H1 (cell line): ENCODE results near the gene NFIX. TPM values are rescaled to one million over a fixed set of nuclear protein-coding genes. Genes with fewer than 3 reads are reported as not detected.

ENCODE experiments used
- CTCF ChIA-PET: fragments of 300-600 bp; sonication (Branson Sonifier 250); formaldehyde crosslinking; loops from one replicate; lab custom pipeline; 2021; ENCODE audit not compliant: partially characterized antibody; lab: Charles Lee
- POLR2A ChIA-PET: fragments of 300-600 bp; sonication (Branson Sonifier 250); formaldehyde crosslinking; loops from one replicate; lab custom pipeline; 2021; ENCODE audit warnings: inconsistent platforms; ENCODE audit not compliant: partially characterized antibody; lab: Charles Lee
- DNase-seq, 2 experiments: peaks; one replicate each; pipeline versions ENCODE4 v3.0.0 to v3.0.0-alpha.2; 2010 to 2022; ENCODE audit warnings: low spot score in 2 of 2, low read depth in 1 of 2, mixed read lengths in 1 of 2
- FAIRE-seq: peaks from 2 replicates; lab custom pipeline; 2011; peaks lifted over from hg19 to GRCh38; lab: Jason Lieb, UNC
- H2AFZ ChIP-seq: 2 replicates; pipeline ENCODE4 v1.8.1; 2012; ENCODE audit warnings: low read length, inconsistent platforms
- H2AK5ac ChIP-seq: 2 replicates; pipeline ENCODE4 v1.6.1; 2013; ENCODE audit warnings: low read depth, low read length
- H2BK120ac ChIP-seq: replicated peaks from 2 replicates; pipeline ENCODE3; 2013; ENCODE audit warnings: low read depth, low read length, inconsistent platforms
- H2BK12ac ChIP-seq: 2 replicates; pipeline ENCODE4 v1.6.1; 2013; ENCODE audit warnings: low read depth, low read length
- H2BK15ac ChIP-seq: 2 replicates; pipeline ENCODE4 v1.6.1; 2013; ENCODE audit warnings: low read length
- H2BK20ac ChIP-seq: 2 replicates; pipeline ENCODE4 v1.6.1; 2013; ENCODE audit warnings: low read length
- H2BK5ac ChIP-seq: 2 replicates; pipeline ENCODE4 v1.6.1; 2013; ENCODE audit warnings: low read depth, low read length
- H3K14ac ChIP-seq: 2 replicates; pipeline ENCODE4 v1.6.1; 2013; ENCODE audit warnings: inconsistent platforms; ENCODE audit not compliant: insufficient read length
- H3K18ac ChIP-seq: 2 replicates; pipeline ENCODE4 v1.6.1; 2013; ENCODE audit warnings: low read length; ENCODE audit errors: extremely low read depth
- H3K23ac ChIP-seq: 2 replicates; pipeline ENCODE4 v1.6.1; 2013; ENCODE audit warnings: inconsistent platforms; ENCODE audit not compliant: insufficient read length
- H3K23me2 ChIP-seq: 2 replicates; pipeline ENCODE4 v1.6.1; 2013; ENCODE audit warnings: low read depth, low read length
- H3K27ac ChIP-seq: 2 replicates; pipeline ENCODE4 v1.6.1; 2011; ENCODE audit warnings: low read depth, low read length, inconsistent platforms
- H3K27me3 ChIP-seq, 4 experiments: replicated peaks in 1 of 4; 1 replicate in 1 of 4; 2 replicates in 3 of 4; pipeline versions ENCODE4 v1.6.1 to v1.8.1; 2011 to 2013; ENCODE audit warnings: low read length in 3 of 4, mild to moderate bottlenecking in 3 of 4, inconsistent platforms in 2 of 4, mixed read lengths in 2 of 4, moderate library complexity in 1 of 4; ENCODE audit not compliant: control insufficient read depth in 3 of 4, insufficient read depth in 3 of 4; ENCODE audit errors: extremely low read depth in 1 of 4
- H3K36me3 ChIP-seq, 4 experiments: 2 replicates each; pipeline versions ENCODE4 v1.6.1 to v1.8.1; 2011 to 2013; ENCODE audit warnings: mild to moderate bottlenecking in 4 of 4, low read length in 3 of 4, moderate library complexity in 2 of 4, control low read depth in 1 of 4, inconsistent platforms in 1 of 4; ENCODE audit not compliant: insufficient read depth in 4 of 4, control insufficient read depth in 2 of 4
- H3K4ac ChIP-seq: replicated peaks from 2 replicates; pipeline ENCODE3; 2013; ENCODE audit warnings: low read length, low read depth, mixed read lengths, inconsistent platforms; ENCODE audit not compliant: insufficient read length
- H3K4me1 ChIP-seq, 4 experiments: replicated peaks in 1 of 4; 1 replicate in 1 of 4; 2 replicates in 3 of 4; pipeline versions ENCODE4 v1.6.1 to v1.8.1; 2011 to 2013; ENCODE audit warnings: low read length in 3 of 4, inconsistent platforms in 2 of 4, mixed read lengths in 1 of 4; ENCODE audit not compliant: insufficient read depth in 4 of 4, control insufficient read depth in 3 of 4
- H3K4me2 ChIP-seq, 2 experiments: 2 replicates each; pipeline versions ENCODE4 v1.6.1 to v1.8.1; 2011 to 2013; ENCODE audit warnings: low read depth in 2 of 2, low read length in 2 of 2, control low read depth in 1 of 2, inconsistent platforms in 1 of 2, mild to moderate bottlenecking in 1 of 2; ENCODE audit not compliant: insufficient read depth in 1 of 2
- H3K4me3 ChIP-seq, 4 experiments: fragments of 200-600, 300-600 bp in 1 of 4; sonication (generic), shearing (Covaris generic), sonication (Bioruptor Twin) in 1 of 4; 2 replicates each; pipeline versions ENCODE4 v1.5.1 to v1.8.1; 2011 to 2016; ENCODE audit warnings: low read length in 4 of 4, low read depth in 3 of 4, control low read depth in 2 of 4, inconsistent platforms in 2 of 4, mild to moderate bottlenecking in 2 of 4, mixed read lengths in 1 of 4, moderate library complexity in 1 of 4; ENCODE audit not compliant: insufficient read depth in 2 of 4; ENCODE audit errors: extremely low read depth in 1 of 4
- H3K56ac ChIP-seq: replicated peaks from 2 replicates; pipeline ENCODE3; 2013; ENCODE audit warnings: low read depth, mild to moderate bottlenecking, mixed read lengths, low read length, inconsistent platforms; ENCODE audit not compliant: insufficient read length
- H3K79me1 ChIP-seq: 2 replicates; pipeline ENCODE4 v1.6.1; 2013; ENCODE audit warnings: low read depth, low read length, control low read depth
- H3K79me2 ChIP-seq, 2 experiments: 2 replicates each; pipeline versions ENCODE4 v1.6.1 to v1.8.1; 2012 to 2013; ENCODE audit warnings: low read length in 2 of 2, mild to moderate bottlenecking in 2 of 2, inconsistent platforms in 1 of 2; ENCODE audit not compliant: insufficient read depth in 2 of 2, control insufficient read depth in 1 of 2
- H3K9ac ChIP-seq, 4 experiments: replicated peaks in 1 of 4; 1 replicate in 1 of 4; 2 replicates in 3 of 4; pipeline versions ENCODE4 v1.6.1 to v1.8.1; 2011 to 2013; ENCODE audit warnings: low read depth in 3 of 4, low read length in 3 of 4, control low read depth in 2 of 4, mild to moderate bottlenecking in 2 of 4, moderate library complexity in 2 of 4, inconsistent platforms in 1 of 4; ENCODE audit errors: extremely low read depth in 1 of 4
- H3K9me3 ChIP-seq, 2 experiments: 2 replicates each; pipeline versions ENCODE4 v1.6.1 to v1.8.1; 2012 to 2013; ENCODE audit warnings: mild to moderate bottlenecking in 2 of 2, moderate library complexity in 2 of 2, control low read depth in 1 of 2, inconsistent platforms in 1 of 2, low read depth in 1 of 2, low read length in 1 of 2, mixed read lengths in 1 of 2; ENCODE audit not compliant: insufficient read depth in 2 of 2
- H4K20me1 ChIP-seq, 2 experiments: replicated peaks in 1 of 2; 2 replicates each; pipeline versions ENCODE3 to v1.8.1; 2011 to 2013; ENCODE audit warnings: inconsistent platforms in 2 of 2, low read length in 2 of 2, mild to moderate bottlenecking in 1 of 2; ENCODE audit not compliant: insufficient read depth in 2 of 2, control insufficient read depth in 1 of 2
- H4K5ac ChIP-seq: 2 replicates; pipeline ENCODE4 v1.6.1; 2013; ENCODE audit warnings: low read length, low read depth, mixed read lengths, inconsistent platforms; ENCODE audit not compliant: insufficient read length
- H4K8ac ChIP-seq: 2 replicates; pipeline ENCODE4 v1.8.0; 2013; ENCODE audit warnings: mild to moderate bottlenecking, moderate library complexity, low read length, inconsistent platforms; ENCODE audit not compliant: insufficient read depth; ENCODE audit errors: extremely low read depth
- H4K91ac ChIP-seq: replicated peaks from 2 replicates; pipeline ENCODE3; 2013; ENCODE audit warnings: low read length, mixed read lengths, inconsistent platforms; ENCODE audit not compliant: insufficient read length
- GABPA ChIP-seq: IDR thresholded peaks from 2 replicates; pipeline ENCODE4 v1.6.1; 2011; ENCODE audit warnings: mild to moderate bottlenecking, low read length, moderate library complexity, borderline replicate concordance; ENCODE audit not compliant: insufficient read depth
- RNF2 ChIP-seq: fragments of 200-900, 300-1000 bp; sonication (generic); IDR thresholded peaks from 2 replicates; pipeline ENCODE4 v1.7.1; 2016; ENCODE audit warnings: borderline replicate concordance, low read depth, mild to moderate bottlenecking, antibody characterized with exemption, low read length; ENCODE audit not compliant: poor library complexity, severe bottlenecking; ENCODE audit errors: missing control alignments
- SAP30 ChIP-seq: fragments of 300-600 bp; sonication (generic); IDR thresholded peaks from 2 replicates; pipeline ENCODE4 v1.7.1; 2012; ENCODE audit warnings: low read length, moderate library complexity, mild to moderate bottlenecking, inconsistent platforms; ENCODE audit not compliant: insufficient read depth, insufficient replicate concordance
- SIRT6 ChIP-seq: IDR thresholded peaks from one replicate; pipeline ENCODE4 v1.7.1; 2012; ENCODE audit warnings: low read length, inconsistent platforms
- WGBS, 2 experiments: shearing (Covaris generic) in 1 of 2; methylation state at CpG; one replicate each; pipeline versions ENCODE4 v1.1.6 to v1.1.7; 2013 to 2015; ENCODE audit warnings: low lambda C conversion rate in 2 of 2, mixed read lengths in 2 of 2, inconsistent platforms in 1 of 2, low coverage in 1 of 2, missing lambda C conversion rate in 1 of 2; ENCODE audit not compliant: insufficient replicate concordance in 2 of 2, insufficient coverage in 1 of 2, insufficient read length in 1 of 2; ENCODE audit errors: extremely low coverage in 1 of 2, missing lambda C conversion rate in 1 of 2; 5-methylcytosine and 5-hydroxymethylcytosine counted together
- polyA plus RNA-seq, 7 experiments: library from polyadenylated mRNA; depleted of rRNA in 3 of 7; stranded (reverse) in 5 of 7; unstranded in 2 of 7; fragments of >200 nt in 5 of 7; fragments of 200-250 nt in 2 of 7; gene quantifications; 1 replicate in 5 of 7; 2 replicates in 1 of 7; 4 replicates in 1 of 7; pipeline versions ENCODE4 v1.2.1 to v1.2.3, GENCODE V29; 2011 to 2013; ENCODE audit warnings: missing spikeins in 2 of 7, mixed read lengths in 2 of 7
- total RNA-seq: library from RNA; stranded (reverse); fragmentation: NEBNext Ultra II Directional; extraction: Animal tissue kit (Norgen Biotek cat#: 25700); gene quantifications from 2 replicates; pipeline ENCODE4 v1.2.1, GENCODE V29; 2021

The NFIX gene
- total and polyA plus RNA-seq, 2 of the 8 experiments (the other 6 are each of a cell fraction or from before 2014, with no cell fraction given), result 0.03 to 0.20 TPM

- Histone ChIP-seq H3K9me3 (no peaks in the 10 kb centered on the region), H2BK120ac (no peak overlapping the region), H3K9ac (no peak overlapping the region), H3K18ac (no peak overlapping the region), H3K4me2 (peak overlapping the region; percentile 28 to 85; a peak in 2 of 4 replicates), H2BK20ac (no peak overlapping the region), H2AK5ac (no peak overlapping the region), H4K20me1 (peaks cover 2 to 16% of the 10 kb centered on the region in 2 experiments), H3K56ac (no peak overlapping the region), H3K79me2 (no peaks in the 10 kb centered on the region), H3K27ac (no peak overlapping the region), H3K14ac (no peak overlapping the region), H3K79me1 (no peaks in the 10 kb centered on the region), H3K36me3 (no peaks in the 10 kb centered on the region), H4K5ac (no peak overlapping the region), H4K8ac (no peak overlapping the region), H3K4me3 (peak overlapping the region in 1 of 4 experiments; percentile 58; a peak in 2 of 8 replicates), H2BK5ac (no peak overlapping the region), H3K23me2 (peaks cover 3% of the 10 kb centered on the region; the same call in 1 of the 2 replicates), H4K91ac (no peak overlapping the region), H3K4ac (no peak overlapping the region), H3K23ac (no peak overlapping the region), H2BK12ac (no peak overlapping the region), H3K27me3 (peaks cover 33 to 92% (median 75%) of the 10 kb centered on the region in 4 experiments), H2AFZ (no peak overlapping the region), H2BK15ac (no peak overlapping the region), H3K4me1 (peaks cover 0 to 22% (median 12%) of the 10 kb centered on the region in 4 experiments; a peak in 5 of 7 replicates)
- ChIA-PET POLR2A (interaction anchor here (1.4 to 2.8 kb wide), 5 partner anchors 8 to 206 kb away, joined by 4 to 14 read pairs (median 9); partner anchors contain the start of gene GCDH), CTCF (interaction anchor here (4.2 to 48.8 kb wide), 5 partner anchors 19 to 118 kb away, joined by 38 to 1145 read pairs (median 141); no protein-coding TSS in a partner anchor)
- FAIRE-seq, result no peak
- TF ChIP-seq SAP30 (no peak), GABPA (no peak), SIRT6 (no peak), RNF2 (peak; percentile 73)
- WGBS, 2 experiments, result 5% methylated on average over 20 of the region's 20 CpGs; no CpG with 5 or more reads in 1 of the 2 experiments
- DNase-seq, result no peak
These were observed 101.8 kb downstream of the NFIX start for GRCh38 chr19:13097033-13097462.
